Neural progenitor cell (in vitro differentiated cells): ENCODE results near the gene SEMA4D.

Experiments used
- CTCF ChIP-seq: fragments of 200-600 bp; sonication (generic); IDR thresholded peaks from 2 replicates; pipeline ENCODE4 v1.5.1; 2017; ENCODE audit warnings: antibody characterized with exemption, mild to moderate bottlenecking
- EZH2 ChIP-seq: fragments of 200-600 bp; sonication (generic); IDR thresholded peaks from 2 replicates; pipeline ENCODE4 v1.6.1; 2017; ENCODE audit warnings: antibody characterized with exemption, mild to moderate bottlenecking, moderate library complexity

- no peak for TF ChIP-seq CTCF
- no peak for TF ChIP-seq EZH2
These were observed 113.1 kb downstream of the SEMA4D start for GRCh38 chr9:89384783-89385182.
